Hypothalamus (tissue), 51 donors: ENCODE results near the gene OR51T1.

Source experiments
- DNase-seq, 51 donors: peaks; one replicate each; lab custom pipeline; 2025; lab: John Stamatoyannopoulos, UW

OR51T1 gene

GRCh38 chr11:4924239-4924638, 42.5 kb downstream of the OR51T1 start, which contains the start of gene OR51G1:
OR51G1 (minus strand) TSS chr11:4924339; CDS start chr11:4924339, 0 bp downstream.
- DNase-seq, result no peak

- no peak for DNase-seq
Measured at GRCh38 chr11:4926608-4927007, 44.9 kb downstream of the OR51T1 start.
